Fibroblast of lung (primary cell): Measurements from ENCODE around the gene HSPBP1.

Experiments used
- CTCF ChIP-seq, 2 donors: IDR thresholded peaks in 1 of 2; conservative IDR thresholded peaks in 1 of 2; 1 replicate in 1 of 2; 2 replicates in 1 of 2; pipeline ENCODE4 v1.5.1; 2011 to 2012; ENCODE audit warnings: low read length in 2 of 2, control low read depth in 1 of 2, inconsistent platforms in 1 of 2, low read depth in 1 of 2, mild to moderate bottlenecking in 1 of 2
- EZH2 ChIP-seq: IDR thresholded peaks from 2 replicates; pipeline ENCODE4 v1.5.1; 2012; ENCODE audit warnings: low read length, control low read depth, mild to moderate bottlenecking; ENCODE audit errors: missing control alignments

DNA sequence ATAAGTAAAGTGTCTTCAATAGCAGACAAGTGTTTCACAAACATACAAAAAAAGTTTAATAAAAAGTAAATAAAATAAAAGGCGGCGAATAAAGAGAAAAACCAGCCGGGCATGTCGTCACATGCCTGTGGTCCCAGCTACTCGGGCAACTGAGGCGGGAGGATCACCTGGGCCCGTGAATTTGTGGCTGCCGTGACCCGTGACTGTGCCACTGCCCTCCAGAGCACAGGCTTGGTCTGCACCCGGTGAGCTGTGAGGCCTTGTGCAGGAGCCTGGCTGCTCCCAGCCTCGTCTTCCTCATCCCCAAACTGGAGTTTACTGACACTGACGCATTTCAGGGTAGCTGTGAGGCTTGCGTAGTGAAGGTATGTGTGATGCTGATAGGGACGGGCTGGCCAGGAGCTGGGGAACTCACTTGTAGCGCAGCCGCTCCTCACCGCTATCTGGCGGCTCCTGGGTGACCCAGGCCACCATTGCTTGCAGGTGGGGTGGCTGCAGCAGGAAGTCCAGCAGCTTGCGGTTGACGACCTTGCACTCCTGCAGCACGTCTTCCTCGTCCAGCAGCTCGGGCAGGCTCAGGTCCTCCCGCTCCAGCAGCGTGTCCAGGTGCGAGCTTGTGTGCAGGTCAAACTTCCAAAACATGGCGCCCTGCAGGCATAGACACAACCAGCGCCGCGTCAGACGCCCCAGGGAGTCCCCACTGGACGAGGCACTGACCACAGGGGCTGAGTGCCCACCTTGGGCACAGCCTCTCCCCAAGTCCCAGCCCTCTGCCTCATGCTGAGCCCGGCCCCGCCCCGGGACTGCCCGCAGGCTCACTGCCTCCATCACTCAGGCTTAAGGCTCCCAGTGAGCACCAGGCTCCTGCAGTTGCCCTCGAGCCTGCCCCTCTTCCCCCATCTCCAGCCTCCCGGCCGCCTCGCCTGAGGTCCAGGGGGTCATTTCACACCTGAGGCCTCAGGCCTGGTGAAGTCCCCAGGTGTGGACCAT lies 33.2 kb downstream of the HSPBP1 start:
- TF ChIP-seq CTCF (conservative IDR thresholded peaks at IDR 0.05 in 1 of 2, IDR thresholded peaks at IDR 0.05 in 1 of 2; ENCODE audit: low read depth in 1 of 2, low read length in 2 of 2) (no peak), EZH2 (no peak)
